Stomach (tissue), 4 donors: ENCODE measurements around the gene COPZ2.
"Not testable (repeated sequence)": the region's sequence is repeated elsewhere in the genome, so short reads cannot be mapped to it uniquely, and the experiment has no call there.

Experiments
- EP300 ChIP-seq: sonication (generic); formaldehyde crosslinking; IDR thresholded peaks from one replicate; pipeline ENCODE4 v1.6.1; 2017; ENCODE audit warnings: antibody characterized with exemption
- POLR2A ChIP-seq, 4 donors: fragments of 450-650 bp; IDR thresholded peaks; one replicate each; pipeline ENCODE4 v1.6.1; 2016; ENCODE audit warnings: antibody characterized with exemption in 4 of 4, control low read depth in 2 of 4, mild to moderate bottlenecking in 1 of 4, moderate library complexity in 1 of 4
- POLR2AphosphoS5 ChIP-seq, 3 donors: sonication (generic); formaldehyde crosslinking; IDR thresholded peaks; one replicate each; pipeline ENCODE4 v1.6.1; 2016; ENCODE audit warnings: antibody characterized with exemption in 3 of 3
- TF ChIP-seq, protein P1 (sequence below), 7 experiments: fragments of 450-650 bp in 4 of 7; fragments of 200-600 bp in 3 of 7; sonication (generic) in 3 of 7; IDR thresholded peaks; one replicate each; pipeline ENCODE4 v1.5.1; 2016 to 2019; ENCODE audit warnings: antibody characterized with exemption in 7 of 7, control low read depth in 2 of 7, mild to moderate bottlenecking in 1 of 7

DNA sequence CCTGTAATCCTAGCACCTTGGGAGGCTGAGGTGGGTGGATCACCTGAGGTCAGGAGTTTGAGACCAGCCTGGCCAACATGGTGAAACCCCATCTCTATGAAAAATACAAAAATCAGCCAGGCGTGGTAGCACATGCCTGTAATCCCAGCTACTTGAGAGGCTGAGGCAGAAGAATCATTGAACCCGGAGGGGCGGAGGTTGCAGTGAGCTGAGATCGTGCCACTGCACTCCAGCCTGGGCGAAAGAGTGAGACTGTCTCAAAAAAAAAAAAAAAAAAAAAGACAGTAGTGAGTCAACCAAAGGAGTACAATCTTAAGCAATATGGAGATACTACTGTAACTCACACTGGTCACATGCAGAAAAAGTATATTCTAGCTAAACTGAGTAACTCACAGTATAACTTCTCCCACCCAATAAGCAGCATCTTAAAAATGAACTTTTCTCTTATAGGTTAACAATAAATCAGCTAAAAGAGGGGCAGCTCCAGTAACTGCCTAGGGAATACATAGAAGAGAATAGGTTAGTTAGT, 36.0 kb upstream of the COPZ2 start:
- not testable (repeated sequence) for TF ChIP-seq POLR2AphosphoS5 (IDR thresholded peaks at IDR 0.05); EP300; POLR2A (IDR thresholded peaks at IDR 0.05)
- TF ChIP-seq, protein P1, sequence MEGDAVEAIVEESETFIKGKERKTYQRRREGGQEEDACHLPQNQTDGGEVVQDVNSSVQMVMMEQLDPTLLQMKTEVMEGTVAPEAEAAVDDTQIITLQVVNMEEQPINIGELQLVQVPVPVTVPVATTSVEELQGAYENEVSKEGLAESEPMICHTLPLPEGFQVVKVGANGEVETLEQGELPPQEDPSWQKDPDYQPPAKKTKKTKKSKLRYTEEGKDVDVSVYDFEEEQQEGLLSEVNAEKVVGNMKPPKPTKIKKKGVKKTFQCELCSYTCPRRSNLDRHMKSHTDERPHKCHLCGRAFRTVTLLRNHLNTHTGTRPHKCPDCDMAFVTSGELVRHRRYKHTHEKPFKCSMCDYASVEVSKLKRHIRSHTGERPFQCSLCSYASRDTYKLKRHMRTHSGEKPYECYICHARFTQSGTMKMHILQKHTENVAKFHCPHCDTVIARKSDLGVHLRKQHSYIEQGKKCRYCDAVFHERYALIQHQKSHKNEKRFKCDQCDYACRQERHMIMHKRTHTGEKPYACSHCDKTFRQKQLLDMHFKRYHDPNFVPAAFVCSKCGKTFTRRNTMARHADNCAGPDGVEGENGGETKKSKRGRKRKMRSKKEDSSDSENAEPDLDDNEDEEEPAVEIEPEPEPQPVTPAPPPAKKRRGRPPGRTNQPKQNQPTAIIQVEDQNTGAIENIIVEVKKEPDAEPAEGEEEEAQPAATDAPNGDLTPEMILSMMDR (IDR thresholded peaks at IDR 0.05), result not testable (repeated sequence)
